ENCODE measurements around the gene MAP6D1.

MAP6D1 gene

DNA sequence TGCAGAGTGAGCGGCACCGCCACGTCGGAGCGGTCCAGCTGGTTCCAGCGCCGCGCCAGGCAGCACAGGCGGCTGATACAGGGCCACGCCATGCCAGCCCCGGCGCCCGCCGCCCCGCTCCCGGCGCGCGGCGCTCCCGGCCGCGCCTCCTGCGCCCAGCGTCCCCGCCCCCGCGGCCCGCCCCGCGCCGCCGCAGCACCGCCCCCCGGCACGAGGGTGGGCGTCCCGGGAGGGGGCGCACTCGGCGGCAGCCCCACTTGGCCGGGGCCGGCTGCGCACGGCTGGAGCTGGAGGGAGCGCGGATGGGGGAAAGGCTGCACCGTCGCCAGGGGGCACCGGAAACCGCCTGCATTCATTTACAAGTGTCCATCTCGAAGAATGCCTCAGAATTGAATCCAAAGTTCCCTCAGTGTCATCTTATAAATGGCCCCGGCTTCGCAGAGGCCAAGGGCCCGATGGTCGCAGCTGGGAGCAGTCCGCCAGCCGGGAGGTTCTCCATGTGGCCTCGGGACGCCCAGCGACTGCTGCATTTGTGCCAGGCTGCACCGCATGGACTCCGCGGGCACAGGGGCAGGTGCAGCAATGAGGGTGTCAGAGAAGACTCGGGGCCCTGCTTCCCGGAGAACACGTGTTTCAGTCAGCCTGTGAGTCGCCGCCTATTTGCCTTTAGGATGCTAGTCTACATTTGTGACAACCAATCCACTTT is at the start of gene MAP6D1:
TSS of gene MAP6D1 (minus strand) at position 122 of the 706 bp plus-strand sequence. CDS start at position 92, 30 bp downstream.
- in situ Hi-C loops (cut with HindIII; ENCODE audit: low sequenced_read_pairs) = no loop called here

DNA sequence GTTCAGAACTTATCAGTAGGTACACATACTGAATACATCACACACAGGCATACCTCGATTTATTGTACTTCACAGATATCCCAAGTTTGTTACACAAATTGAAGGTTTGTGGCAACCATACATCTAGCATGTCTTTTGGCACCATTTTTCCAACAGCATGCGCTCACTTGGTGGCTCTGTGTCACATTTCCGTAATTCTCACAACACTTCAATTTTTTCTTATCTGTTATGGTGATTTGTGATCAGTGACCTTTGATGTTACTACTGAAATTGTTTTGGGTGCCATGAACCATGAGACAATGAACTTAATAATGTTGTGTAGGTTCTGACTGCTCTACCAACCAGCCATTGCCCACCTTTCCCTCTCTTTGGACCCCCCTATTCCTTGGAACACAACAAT is 48.5 kb upstream of the MAP6D1 start:
- in situ Hi-C loops (cut with HindIII; ENCODE audit: low sequenced_read_pairs) = no loop called here

DNA sequence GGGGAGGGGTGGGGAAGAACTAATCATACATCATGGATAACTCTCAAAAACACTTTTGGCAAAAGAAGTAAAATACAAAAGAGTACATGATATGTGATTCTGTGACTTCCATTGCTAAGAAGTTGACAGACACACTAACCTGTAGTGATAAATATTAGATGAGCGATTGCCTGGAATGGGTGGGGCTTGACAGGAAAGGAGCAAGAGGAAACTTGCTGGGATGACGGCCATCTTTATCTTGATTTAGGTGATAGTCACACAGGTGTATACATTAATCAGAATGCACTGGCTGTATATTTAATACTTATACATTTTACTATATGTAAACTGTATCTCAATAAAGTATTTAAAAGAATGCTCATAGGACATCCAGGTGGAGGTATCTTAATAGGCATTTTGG is 46.2 kb upstream of the MAP6D1 start:
- in situ Hi-C loops (cut with HindIII; ENCODE audit: low sequenced_read_pairs) = no loop called here

DNA sequence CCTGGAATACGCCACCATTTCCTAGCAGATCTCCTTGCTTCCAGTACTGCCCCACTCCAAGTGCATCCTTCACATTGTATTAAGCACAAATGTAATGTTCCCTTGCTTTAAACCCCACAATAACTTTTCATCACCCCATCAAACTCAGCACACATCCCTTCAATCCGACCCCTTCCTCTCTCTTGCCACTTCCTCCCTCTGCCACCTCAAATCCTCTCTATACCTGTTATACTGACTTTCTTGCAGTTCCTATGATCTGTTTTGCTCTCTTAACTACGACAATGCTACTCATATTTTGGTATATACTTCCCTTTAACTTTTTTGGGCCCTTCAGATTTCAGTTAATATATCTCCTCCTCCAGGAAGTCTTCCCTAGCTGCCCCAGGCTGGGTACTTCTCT is 45.2 kb upstream of the MAP6D1 start:
- in situ Hi-C loops (cut with HindIII; ENCODE audit: low sequenced_read_pairs) = no loop called here

DNA sequence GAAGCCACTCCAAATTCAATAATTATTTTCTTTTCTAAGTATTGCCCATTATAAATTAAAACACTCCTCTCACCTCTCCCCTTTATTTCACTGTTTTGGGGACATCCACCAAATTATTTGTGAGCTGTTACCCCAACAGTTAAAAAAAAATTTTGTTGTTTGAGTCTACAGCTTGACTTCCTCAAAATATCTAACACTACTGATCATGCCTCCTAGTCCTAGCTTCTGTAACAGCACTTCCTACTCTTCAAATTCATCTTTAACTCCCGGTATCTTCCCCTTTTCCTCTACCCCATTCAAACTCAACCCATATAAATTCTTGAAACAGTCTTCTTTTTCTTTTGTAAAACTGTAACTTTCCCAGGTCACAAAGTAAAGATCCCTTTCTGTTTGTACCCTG is 43.4 kb upstream of the MAP6D1 start:
- in situ Hi-C loops (cut with HindIII; ENCODE audit: low sequenced_read_pairs) = no loop called here

DNA sequence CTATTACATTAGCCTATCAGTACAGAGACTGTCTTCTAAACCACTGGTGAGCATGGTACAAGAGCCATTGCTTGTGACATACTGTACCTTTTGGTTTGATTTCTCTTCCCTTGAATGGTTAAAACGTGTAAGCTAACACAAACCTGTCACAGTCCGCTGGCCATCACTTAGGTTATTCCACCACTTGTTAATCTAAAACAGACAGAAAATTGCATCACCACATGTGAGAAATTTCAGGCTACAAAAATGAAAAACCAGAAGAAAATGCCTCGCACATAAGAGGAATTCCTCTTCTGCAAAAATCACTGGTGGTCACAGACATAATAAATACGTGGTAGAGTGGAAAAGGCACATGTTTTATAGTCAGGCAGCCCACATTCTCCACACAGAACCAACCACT is 37.2 kb upstream of the MAP6D1 start:
- in situ Hi-C loops (cut with HindIII; ENCODE audit: low sequenced_read_pairs) = no loop called here

DNA sequence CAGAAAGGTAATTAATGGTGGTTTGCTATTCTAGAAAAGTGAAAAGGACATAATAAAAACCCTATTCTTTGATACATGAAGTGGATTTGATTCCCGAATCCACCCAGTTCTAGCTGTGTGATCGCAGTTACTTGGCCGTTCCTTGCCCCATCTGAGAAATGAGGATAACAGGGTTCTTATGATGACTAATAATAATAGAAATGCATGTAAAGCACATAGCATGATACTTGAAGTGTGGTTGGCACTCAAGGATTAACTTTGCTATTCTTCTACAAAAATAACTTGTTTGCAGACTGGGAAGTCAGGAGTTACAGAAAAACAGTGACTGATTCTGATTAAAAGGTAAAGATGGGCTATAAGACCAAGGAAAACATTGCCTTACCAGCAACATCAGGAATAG is 32.5 kb upstream of the MAP6D1 start:
- in situ Hi-C loops (cut with HindIII; ENCODE audit: low sequenced_read_pairs) = no loop called here

DNA sequence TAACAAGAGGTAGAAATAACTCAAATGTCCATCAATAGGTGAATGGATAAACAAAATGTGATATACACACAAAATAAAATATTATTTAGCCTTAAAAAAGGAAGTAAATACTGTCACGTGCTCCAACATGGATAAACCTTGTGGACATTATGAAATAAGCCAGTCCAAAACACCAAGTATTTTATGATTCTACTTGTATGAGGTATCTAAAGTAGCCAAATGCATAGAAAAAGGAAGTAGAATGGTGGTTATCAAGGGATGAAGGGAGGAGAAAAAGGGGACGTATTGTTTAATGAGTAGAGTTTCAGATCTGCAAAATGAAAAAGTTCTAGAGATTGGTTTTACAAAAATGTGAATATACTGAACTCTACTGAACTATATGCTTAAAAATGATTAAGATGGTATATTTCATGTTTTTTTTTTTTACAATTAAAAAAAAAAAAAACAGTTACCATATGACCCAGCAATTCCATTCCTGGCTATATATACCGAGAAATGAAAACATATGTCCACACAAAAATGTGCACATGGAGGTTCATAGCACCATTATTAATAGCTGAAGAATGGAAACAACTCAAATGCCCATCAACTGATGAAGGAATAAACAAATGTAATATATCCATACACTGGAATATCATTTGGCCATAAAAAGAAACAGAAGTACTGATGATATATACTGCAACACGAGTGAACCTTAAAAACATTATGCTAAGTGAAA is 29.1 kb upstream of the MAP6D1 start:
- in situ Hi-C loops (cut with HindIII; ENCODE audit: low sequenced_read_pairs) = no loop called here

DNA sequence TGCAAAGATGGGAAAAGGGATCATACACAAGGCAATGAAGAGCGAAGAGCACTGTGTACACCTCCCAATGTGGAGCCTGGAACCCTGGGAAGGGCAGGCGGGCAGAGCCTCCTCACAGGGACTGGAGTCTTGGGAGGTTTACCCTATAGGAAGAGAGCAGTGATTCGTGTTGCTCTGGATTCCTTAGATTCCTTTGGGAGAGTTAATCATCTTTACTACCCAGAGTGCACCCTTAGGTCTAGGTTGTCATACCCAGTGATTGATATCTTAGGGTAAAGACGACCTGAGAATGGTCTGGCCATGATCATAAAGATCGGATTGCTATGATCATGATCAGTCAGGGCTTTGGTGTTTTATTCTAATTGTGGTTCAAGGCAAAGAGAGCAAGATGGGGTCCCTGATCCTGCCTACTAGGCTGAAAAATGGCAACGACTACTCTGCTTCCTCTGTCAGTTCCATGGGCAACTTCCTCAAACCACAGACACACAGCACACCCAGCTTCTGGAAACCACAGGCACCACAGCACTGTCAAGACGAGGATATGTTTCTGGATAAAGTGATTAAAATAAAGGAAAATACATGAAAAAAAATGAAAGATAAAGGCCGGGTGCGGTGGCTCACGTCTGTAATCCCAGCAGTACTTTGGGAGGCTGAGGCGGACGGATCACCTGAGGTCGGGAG is 20.4 kb upstream of the MAP6D1 start:
- in situ Hi-C loops (cut with HindIII; ENCODE audit: low sequenced_read_pairs) = no loop called here

DNA sequence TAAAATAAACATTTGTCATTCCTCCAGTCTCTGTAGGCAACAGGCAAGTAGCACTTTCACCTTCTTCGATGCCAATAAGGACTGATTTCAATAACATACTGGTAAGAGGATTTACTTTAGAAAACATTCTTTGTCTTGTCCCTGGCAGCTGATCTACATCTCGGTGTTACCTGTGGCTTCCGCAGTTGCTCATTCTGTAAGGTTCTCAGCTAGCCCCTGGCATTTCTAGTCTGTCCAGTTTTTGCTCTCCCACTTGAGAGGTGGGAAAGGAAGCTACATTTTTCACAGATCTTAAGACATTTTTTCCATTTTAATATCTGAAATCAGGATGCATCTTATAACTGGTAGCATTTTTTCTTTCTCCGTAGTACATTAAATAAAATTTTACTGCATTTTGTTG is 19.7 kb upstream of the MAP6D1 start:
- in situ Hi-C loops (cut with HindIII; ENCODE audit: low sequenced_read_pairs) = no loop called here

DNA sequence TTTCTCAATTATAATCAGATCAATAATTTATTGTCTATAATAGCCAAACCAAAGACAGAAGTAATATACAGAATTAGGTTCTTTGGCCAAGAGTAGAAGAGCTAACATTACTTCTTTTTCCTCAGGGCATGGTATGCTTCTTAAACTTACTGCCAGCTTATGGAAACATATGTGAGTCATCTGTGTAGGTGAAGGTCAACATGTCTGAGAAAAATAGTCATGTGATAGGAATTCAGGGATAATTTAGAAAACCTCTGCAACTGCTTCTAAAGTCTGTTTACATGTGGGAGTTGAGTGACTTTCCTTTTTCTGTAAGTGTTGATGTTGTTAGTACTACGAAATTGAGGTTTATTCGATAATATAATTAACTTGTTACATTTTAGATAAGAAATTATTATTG is 19.2 kb upstream of the MAP6D1 start:
- in situ Hi-C loops (cut with HindIII; ENCODE audit: low sequenced_read_pairs) = no loop called here

DNA sequence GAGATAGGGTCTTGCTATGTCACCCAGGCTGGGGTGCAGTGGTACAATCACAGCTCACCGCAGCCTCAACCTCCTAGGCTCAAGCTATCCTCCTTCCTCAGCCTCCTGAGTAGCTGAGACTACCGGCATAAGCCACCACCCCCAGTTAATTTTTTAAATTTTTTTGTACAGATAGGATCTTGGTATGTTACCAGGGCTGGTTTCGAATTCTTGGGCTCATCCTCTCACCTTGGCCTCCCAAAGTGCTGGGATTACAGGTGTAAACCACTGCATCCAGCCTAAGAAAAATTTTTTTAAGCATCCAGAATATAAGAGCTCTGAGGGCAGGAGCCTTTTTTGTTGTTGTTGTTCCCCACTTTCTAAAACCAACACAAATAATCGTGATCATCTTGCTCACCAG is 14.4 kb upstream of the MAP6D1 start:
- in situ Hi-C loops (cut with HindIII; ENCODE audit: low sequenced_read_pairs) = no loop called here

DNA sequence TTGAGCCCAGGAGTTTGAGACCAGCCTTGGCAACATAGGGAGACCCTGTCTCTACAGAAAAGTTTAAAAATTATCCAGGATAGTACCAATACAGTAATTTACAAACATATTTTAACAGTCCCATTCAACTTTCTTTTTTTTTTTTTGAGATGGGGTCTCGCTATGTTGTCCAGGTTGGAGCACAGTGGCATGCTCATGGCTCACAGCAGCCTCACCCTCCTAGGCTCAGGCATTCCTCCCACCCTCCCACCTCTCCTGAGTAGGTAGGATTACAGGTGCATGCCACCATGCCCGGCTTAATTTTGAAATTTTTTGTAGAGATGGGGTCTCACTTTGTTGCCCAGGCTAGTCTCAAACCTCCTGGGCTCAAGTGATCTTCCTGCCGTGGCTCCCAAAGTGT is 12.5 kb upstream of the MAP6D1 start:
- in situ Hi-C loops (cut with HindIII; ENCODE audit: low sequenced_read_pairs) = no loop called here

DNA sequence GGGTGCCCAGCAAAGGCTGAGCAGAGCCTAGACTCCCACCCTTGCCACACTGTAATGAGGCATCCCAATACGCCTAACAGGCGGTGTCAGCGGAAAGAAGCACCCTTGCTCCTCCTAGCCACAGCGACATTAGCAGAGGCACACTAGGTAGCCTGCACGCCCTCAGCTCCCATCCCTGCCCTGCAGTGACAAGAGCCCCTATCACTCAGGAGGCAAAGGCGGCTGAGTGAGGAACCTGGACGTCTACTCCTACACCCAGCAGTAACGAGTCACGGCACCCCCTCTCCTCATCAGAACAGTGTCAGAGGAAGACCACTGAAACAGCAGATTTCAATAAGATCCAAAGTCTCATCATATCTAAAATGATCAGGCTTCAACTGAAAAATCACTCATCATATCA is 12.0 kb upstream of the MAP6D1 start:
- in situ Hi-C loops (cut with HindIII; ENCODE audit: low sequenced_read_pairs) = no loop called here

DNA sequence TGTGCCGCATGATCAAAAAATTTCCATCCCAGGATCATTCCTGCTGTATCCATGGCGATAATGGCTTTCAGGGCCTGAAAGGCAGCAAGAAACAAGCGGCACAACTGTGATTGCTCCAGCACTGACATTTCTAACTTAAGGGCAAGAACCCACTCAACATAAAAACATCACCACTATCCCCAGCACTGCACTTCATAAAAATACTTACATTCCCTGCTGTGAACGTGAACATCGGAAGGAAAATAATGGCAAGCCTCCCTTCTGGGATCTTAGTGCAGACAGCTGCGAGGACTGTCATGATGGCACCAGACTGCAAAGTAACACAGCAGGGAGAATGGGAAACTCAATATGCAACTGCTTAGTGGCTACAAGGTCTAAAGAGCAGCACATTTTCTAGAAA is 8.1 kb upstream of the MAP6D1 start:
- in situ Hi-C loops (cut with HindIII; ENCODE audit: low sequenced_read_pairs) = no loop called here

DNA sequence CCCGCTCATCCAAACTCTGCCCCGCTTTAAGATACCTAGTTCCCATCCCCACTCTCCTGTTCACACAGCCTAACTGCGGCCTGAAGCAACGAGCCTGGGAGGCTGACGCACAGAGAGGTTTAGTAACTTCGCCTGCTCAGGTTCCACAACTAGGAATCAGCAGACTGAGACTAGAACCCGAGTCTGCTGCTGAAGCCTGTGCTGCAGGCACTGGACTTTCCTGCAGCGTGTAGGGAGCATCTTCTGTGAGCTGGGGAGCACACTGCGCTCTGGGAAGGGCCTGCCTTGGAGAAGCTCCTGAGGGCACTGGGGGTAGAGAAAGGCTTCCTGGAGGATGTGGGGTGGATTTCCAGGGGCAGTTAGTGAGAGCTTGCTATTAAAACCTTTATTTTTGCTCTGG is 4.8 kb upstream of the MAP6D1 start:
- in situ Hi-C loops (cut with HindIII; ENCODE audit: low sequenced_read_pairs) = no loop called here

DNA sequence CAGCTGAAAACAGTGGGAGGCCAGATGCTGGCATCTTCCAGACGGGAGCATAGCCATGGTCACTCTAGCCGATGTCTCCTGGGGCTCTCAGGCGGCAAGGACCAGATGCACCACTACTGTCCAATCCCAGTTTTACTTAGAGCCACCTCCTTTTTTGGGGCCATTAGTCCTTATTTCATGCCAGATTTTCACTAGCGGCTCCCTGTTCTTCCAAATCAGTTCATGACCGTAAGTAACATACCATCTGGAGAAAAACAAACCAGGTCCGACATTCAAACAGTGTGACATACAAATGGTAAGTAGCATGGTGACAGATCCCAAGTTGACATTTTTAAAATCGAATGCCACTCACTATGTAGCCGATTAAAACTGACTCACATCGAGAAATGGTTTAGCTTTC is 4.1 kb upstream of the MAP6D1 start:
- in situ Hi-C loops (cut with HindIII; ENCODE audit: low sequenced_read_pairs) = no loop called here

DNA sequence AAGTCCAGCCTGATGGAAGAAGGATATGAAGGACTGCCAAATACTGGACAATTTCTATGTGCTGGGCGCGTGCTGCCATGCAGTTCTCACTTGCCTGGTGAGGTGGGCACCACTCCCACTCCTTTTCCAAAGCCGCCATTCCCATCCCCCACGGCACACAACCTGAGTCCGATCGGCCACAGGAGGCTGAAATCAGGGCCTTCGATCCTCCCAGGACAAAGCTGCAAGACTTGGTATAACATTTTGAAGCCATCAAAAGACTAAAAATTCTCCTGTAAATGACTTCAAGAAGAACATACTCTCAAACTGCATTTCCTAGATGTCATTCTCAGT is 3.1 kb upstream of the MAP6D1 start:
- in situ Hi-C loops (cut with HindIII; ENCODE audit: low sequenced_read_pairs) = no loop called here

DNA sequence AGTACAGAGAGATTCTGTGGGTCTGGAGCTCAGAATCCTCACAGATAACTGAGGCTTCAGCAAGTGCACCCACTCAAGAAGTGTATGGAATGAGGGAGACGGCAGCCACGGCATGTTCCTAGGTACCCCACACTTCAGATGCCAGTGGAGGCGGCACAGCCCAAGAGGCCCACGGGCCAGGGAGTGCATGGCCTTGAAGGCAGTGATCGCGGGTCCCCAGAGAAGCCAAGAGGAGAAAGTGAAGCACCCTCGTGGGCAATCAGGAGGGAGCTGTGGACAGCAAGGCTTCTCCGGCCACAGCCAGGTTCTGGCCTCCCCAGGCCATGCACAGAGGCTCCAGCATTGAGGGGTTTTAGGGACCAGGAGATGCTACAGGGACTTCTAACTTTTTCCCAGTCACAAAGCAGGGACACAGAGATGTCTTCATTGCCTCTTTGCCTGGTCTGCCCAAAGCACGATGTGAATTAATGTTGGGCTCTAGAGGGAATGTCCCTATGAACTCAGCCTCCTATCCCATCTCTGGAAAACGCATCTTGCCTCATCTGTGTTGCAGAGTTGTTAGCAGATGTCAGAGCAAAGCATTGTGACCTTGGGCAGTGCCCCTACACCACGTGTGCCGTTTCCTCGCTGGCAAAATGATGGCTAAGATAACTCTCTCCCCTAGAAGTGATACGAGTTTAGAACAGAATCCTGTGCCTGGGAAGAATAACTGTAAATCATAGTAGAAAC is 2.6 kb upstream of the MAP6D1 start:
- in situ Hi-C loops (cut with HindIII; ENCODE audit: low sequenced_read_pairs) = no loop called here

DNA sequence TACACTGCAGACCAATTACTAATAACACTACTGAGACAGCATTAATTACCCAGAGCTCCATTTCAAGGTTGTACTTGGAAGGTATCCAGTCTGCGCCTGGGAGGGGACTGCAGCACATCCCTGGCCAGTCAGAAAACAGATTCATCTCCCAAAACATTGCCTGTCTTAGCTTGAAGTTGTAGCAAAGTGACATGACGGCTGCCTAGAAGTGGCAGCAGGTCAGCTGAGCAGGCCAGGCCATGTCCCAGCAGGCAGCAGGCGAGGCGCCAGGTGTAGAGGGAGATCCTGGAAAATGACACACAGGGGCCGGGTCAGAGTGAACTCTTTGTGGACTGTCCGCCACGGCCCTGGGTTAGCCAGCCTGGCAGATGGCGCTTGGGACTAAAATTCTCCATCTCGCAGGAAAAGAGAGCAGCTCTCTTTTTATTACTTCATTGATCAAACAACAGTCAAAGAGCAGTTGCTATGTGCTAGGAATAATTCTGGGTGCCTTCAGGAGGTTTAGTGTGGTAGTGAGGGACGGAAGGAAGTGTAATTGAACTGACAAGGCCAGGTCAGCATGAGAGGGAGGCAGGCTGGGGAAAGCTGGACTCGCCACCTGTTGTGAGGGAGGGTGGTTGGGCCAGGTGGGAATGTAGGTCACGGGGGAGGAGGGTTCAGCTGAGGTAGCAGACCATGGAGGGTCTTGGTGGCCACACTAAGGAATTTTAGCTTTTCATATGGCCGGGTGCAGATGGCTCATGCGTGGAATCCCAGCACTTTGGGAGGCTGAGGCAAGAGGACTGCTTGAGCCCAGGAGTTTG is 1.3 kb upstream of the MAP6D1 start:
- in situ Hi-C loops (cut with HindIII; ENCODE audit: low sequenced_read_pairs) = no loop called here

All from DLD1 (cell line).